Thyroid gland (tissue), 4 donors: Measurements from ENCODE around the gene KAT6B.

Experiments
- CTCF ChIP-seq, 6 experiments: fragments of 200-600 bp in 3 of 6; fragments of 450-650 bp in 3 of 6; sonication (generic) in 3 of 6; IDR thresholded peaks; one replicate each; pipeline ENCODE4 v1.5.1; 2016 to 2019; ENCODE audit warnings: antibody characterized with exemption in 6 of 6, mild to moderate bottlenecking in 2 of 6, inconsistent platforms in 1 of 6, moderate library complexity in 1 of 6
- POLR2A ChIP-seq, 2 donors: fragments of 450-650 bp; IDR thresholded peaks; one replicate each; pipeline ENCODE4 v1.6.1; 2017; ENCODE audit warnings: antibody characterized with exemption in 2 of 2, mild to moderate bottlenecking in 2 of 2, moderate library complexity in 1 of 2

- no peak for TF ChIP-seq CTCF (IDR thresholded peaks at IDR 0.05)
- no peak for TF ChIP-seq POLR2A (IDR thresholded peaks at IDR 0.05)
These were observed 102.8 kb downstream of the KAT6B start for GRCh38 chr10:74929197-74929596.
